ENCODE data around the gene NCOA4.
"Not testable (repeated sequence)": the region's sequence is repeated elsewhere in the genome, so short reads cannot be mapped to it uniquely, and the experiment has no call there.

Gene NCOA4

DNA sequence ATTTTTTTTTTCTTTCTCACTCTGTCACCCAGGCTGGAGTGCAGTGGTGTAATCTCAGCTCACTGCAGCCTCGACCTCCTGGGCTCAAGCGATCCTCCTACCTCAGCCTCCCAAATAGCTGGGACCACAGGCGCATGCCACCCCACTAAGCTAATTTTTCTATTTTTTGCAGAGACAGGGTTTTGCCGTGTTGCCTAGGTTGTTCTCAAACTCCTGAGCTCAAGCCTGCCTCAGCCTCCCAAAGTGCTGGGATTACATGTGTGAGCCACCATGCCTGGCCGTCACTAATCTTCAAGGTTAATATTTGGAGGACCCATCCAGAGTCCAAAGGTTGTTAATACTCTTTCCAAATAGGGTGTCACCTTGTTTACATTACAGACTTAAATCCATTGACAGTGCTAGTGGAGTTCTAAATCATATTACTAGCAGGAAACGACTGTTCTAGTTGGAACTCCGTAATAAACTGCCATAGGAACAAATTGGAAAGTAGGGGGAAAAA is 28.2 kb downstream of the NCOA4 start:
- H3K4me3 Mint-ChIP-seq; H3K4me1 Mint-ChIP-seq; H3K27ac Mint-ChIP-seq; H3K27me3 Mint-ChIP-seq; H3K9me3 Mint-ChIP-seq; DNase-seq (ENCODE audit: low spot score in 2 of 2); ATAC-seq (ENCODE audit: low read depth): not testable (repeated sequence)
- H3K36me3 Mint-ChIP-seq: peaks cover 40% of the 10 kb centered on the region

- Mint-ChIP-seq H3K27ac (no peak overlapping the region), H3K36me3 (peaks cover 39% of the 10 kb centered on the region), H3K27me3 (no peaks in the 10 kb centered on the region), H3K4me3 (no peak overlapping the region), H3K4me1 (no peaks in the 10 kb centered on the region), H3K9me3 (no peaks in the 10 kb centered on the region)
- DNase-seq (ENCODE audit: low spot score in 2 of 2) (no peak), ATAC-seq (ENCODE audit: low read depth) (no peak)
These were observed 29.2 kb downstream of the NCOA4 start for GRCh38 chr10:46001187-46001756.

GRCh38 chr10:46000538-46000937 is 29.9 kb downstream of the NCOA4 start:
- H3K4me1 Mint-ChIP-seq: no peaks in the 10 kb centered on the region
- H3K27ac Mint-ChIP-seq: no peak overlapping the region
- H3K27me3 Mint-ChIP-seq: no peaks in the 10 kb centered on the region
- no peak for ATAC-seq (ENCODE audit: low read depth)
- DNase-seq (ENCODE audit: low spot score in 2 of 2): no peak
- no peaks in the 10 kb centered on the region for H3K9me3 Mint-ChIP-seq
- H3K4me3 Mint-ChIP-seq: no peak overlapping the region
- peaks cover 38% of the 10 kb centered on the region for H3K36me3 Mint-ChIP-seq

- not testable (repeated sequence) for DNase-seq (ENCODE audit: low spot score in 2 of 2); H3K9me3 Mint-ChIP-seq; H3K4me3 Mint-ChIP-seq; H3K4me1 Mint-ChIP-seq; H3K27me3 Mint-ChIP-seq; ATAC-seq (ENCODE audit: low read depth); H3K27ac Mint-ChIP-seq
- H3K36me3 Mint-ChIP-seq: peaks cover 38% of the 10 kb centered on the region
These were observed 30.5 kb downstream of the NCOA4 start for GRCh38 chr10:45999955-46000354.

DNA sequence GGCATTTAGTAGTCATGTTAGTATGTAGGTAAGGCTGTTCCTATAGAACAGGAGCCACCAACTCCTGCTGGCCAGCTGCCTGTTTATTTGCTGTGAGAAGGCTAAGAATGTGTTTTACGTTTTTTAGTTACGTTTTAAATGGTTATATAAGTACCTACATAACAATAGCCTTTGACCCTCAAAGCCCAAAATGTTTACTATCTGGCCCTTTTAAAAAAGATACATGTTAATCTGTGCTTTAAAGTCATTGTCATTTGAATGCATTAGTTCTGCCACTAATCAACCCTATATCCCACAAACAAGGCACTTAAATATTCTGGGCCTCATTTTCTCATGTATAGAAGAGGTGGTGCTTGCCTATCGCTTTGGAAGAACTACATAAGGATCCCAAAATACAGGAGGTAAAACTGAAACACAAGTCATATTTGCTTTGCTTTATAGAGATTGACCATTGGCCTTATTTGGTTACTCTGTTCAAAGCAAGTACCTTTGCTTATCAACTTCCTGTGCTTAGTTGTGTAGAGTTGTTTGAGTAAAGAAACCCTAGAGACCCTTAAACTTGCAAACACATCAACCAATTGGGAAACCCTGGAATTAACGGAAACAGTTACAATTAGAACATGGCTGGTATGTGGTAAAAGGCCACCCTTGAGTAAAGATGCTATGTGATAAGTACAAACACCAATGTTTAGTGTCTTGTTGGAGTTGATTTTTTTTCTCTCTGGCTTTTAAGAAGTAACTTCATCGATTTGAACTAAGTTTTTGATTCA is 32.2 kb downstream of the NCOA4 start:
- Mint-ChIP-seq H3K36me3 (peaks cover 42% of the 10 kb centered on the region), H3K9me3 (no peaks in the 10 kb centered on the region), H3K4me3 (no peak overlapping the region), H3K4me1 (no peaks in the 10 kb centered on the region), H3K27me3 (no peaks in the 10 kb centered on the region), H3K27ac (no peak overlapping the region)
- no peak for ATAC-seq (ENCODE audit: low read depth)
- no peak for DNase-seq (ENCODE audit: low spot score in 2 of 2)

DNA sequence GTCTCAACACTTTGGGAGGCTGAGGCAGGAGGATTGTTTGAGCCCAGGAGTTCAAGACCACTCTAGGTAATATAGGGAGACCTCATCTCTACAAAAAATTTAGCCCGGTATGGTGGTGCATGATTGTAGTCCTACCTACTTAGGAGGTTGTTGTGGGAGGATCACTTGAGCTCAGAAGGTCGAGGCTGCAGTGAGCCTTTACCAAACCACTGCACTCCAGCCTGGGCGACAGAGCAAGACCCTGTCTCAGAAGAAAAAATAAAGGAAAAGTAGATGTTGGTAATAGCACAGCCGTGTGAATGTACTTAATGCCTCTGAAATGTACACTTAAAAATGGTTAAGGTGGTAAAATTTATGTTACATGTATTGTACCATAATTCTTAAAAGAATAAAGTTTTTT is 32.9 kb downstream of the NCOA4 start:
- DNase-seq (ENCODE audit: low spot score in 2 of 2) (no peak), ATAC-seq (ENCODE audit: low read depth) (no peak)
- no peak overlapping the region for H3K4me3 Mint-ChIP-seq
- no peak overlapping the region for H3K27ac Mint-ChIP-seq
- no peaks in the 10 kb centered on the region for H3K27me3 Mint-ChIP-seq
- no peaks in the 10 kb centered on the region for H3K9me3 Mint-ChIP-seq
- H3K36me3 Mint-ChIP-seq: peaks cover 41% of the 10 kb centered on the region
- no peaks in the 10 kb centered on the region for H3K4me1 Mint-ChIP-seq

DNA sequence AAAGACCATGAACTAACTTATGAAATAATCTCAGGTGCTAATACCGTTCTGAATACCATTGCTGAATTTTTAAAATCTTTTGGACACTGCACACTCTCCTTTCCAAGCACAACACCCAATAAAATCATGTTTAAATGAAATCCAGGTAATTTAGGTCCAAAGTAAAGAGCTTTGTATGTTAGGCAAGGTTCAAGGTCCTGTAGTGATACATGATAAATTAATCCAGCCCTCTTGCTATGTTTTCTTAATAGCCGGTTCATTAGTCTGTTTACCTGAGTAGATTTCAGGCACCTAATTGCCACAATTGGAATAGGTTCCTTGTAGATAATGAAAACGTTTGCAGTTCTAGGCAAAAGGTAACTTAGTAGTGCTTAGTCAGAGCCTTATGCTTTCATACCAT is 44.8 kb downstream of the NCOA4 start:
- not testable (repeated sequence) for H3K9me3 Mint-ChIP-seq; H3K4me1 Mint-ChIP-seq; H3K27me3 Mint-ChIP-seq; H3K4me3 Mint-ChIP-seq; H3K27ac Mint-ChIP-seq; DNase-seq (ENCODE audit: low spot score in 2 of 2); ATAC-seq (ENCODE audit: low read depth)
- H3K36me3 Mint-ChIP-seq: peaks cover 15% of the 10 kb centered on the region

DNA sequence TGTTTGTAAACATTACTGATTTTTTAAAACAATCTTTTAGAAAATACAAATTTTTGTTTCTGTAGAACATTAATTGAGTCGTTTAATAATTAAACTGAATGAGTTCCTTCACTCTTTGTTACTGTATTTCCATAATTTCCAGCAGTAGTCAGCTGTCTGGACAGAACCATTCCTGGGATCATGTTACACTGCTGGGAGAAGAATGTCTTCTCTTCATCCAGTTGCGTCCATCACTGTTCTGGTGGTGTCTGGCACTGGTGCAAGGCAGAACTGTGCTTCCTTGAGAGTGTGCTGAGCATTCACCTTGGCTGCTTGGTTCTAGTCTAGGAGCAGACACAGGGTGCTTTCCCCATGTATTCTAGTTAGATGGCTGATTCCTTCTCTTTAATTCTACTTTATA is 46.0 kb downstream of the NCOA4 start:
- not testable (repeated sequence) for H3K9me3 Mint-ChIP-seq; H3K27ac Mint-ChIP-seq; H3K27me3 Mint-ChIP-seq; DNase-seq (ENCODE audit: low spot score in 2 of 2); ATAC-seq (ENCODE audit: low read depth); H3K4me1 Mint-ChIP-seq; H3K4me3 Mint-ChIP-seq
- peaks cover 13% of the 10 kb centered on the region for H3K36me3 Mint-ChIP-seq

GRCh38 chr10:45983538-45984186 is 46.8 kb downstream of the NCOA4 start:
- ATAC-seq (ENCODE audit: low read depth): peak; percentile 61
- not testable (repeated sequence) for H3K9me3 Mint-ChIP-seq, H3K4me3 Mint-ChIP-seq, H3K4me1 Mint-ChIP-seq, H3K27ac Mint-ChIP-seq, H3K27me3 Mint-ChIP-seq
- peaks cover 12% of the 10 kb centered on the region for H3K36me3 Mint-ChIP-seq
- DNase-seq (ENCODE audit: low spot score in 2 of 2): peak in 1 of 2 donors; percentile 7

- peaks cover 14% of the 10 kb centered on the region for H3K36me3 Mint-ChIP-seq
- DNase-seq (ENCODE audit: low spot score in 2 of 2); H3K4me1 Mint-ChIP-seq; H3K27me3 Mint-ChIP-seq; H3K9me3 Mint-ChIP-seq; ATAC-seq (ENCODE audit: low read depth); H3K27ac Mint-ChIP-seq; H3K4me3 Mint-ChIP-seq: not testable (repeated sequence)
These were observed 49.1 kb downstream of the NCOA4 start for GRCh38 chr10:45981367-45981766.

DNA sequence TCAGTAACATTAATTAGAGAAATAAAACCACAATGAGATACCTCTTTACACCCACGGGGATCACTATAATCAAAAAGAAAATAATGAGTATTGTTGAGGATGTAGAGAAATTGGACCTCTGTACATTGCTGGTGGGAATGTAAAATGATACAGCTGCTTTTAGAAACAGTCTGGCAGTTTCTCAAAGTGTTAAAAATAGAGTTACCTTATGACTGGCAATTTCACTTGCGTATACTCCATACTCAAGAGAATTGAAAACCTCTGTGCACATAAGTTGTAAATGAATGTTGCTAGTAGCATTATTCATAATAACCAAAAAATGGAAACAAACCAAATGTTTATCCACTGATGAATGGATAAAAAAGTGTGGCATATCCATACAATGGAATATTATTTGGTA is 51.9 kb downstream of the NCOA4 start:
- not testable (repeated sequence) for H3K4me3 Mint-ChIP-seq; ATAC-seq (ENCODE audit: low read depth); H3K4me1 Mint-ChIP-seq; H3K36me3 Mint-ChIP-seq; H3K27me3 Mint-ChIP-seq; H3K27ac Mint-ChIP-seq; DNase-seq (ENCODE audit: low spot score in 2 of 2); H3K9me3 Mint-ChIP-seq

DNA sequence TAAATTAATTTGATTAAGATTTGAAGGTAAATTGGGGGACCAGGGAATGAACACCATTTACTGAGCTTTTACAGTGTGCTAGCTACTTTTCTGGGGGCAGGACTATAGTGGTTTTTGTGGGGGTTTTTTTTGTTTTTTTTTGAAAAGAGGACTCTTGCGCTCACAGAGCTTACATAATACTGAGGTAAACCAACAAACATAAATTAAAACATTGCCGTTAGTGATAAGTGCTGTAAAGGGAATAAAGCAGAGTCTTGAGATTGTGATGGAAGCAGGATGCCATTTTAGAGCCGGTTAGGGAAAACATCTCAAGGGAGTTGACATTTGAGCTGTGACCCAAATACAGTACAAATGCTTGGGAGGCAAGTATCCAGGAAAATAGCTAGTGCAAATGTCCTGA is 56.4 kb downstream of the NCOA4 start:
- not testable (repeated sequence) for H3K9me3 Mint-ChIP-seq; ATAC-seq (ENCODE audit: low read depth); H3K27ac Mint-ChIP-seq; DNase-seq (ENCODE audit: low spot score in 2 of 2); H3K27me3 Mint-ChIP-seq; H3K36me3 Mint-ChIP-seq; H3K4me3 Mint-ChIP-seq
- peaks cover 24% of the 10 kb centered on the region for H3K4me1 Mint-ChIP-seq

GRCh38 chr10:45972813-45973169 is 57.6 kb downstream of the NCOA4 start:
- Mint-ChIP-seq H3K27ac (peak overlapping the region; percentile 92), H3K4me1 (peaks cover 24% of the 10 kb centered on the region), H3K4me3 (peak overlapping the region; percentile 98)
- not testable (repeated sequence) for H3K36me3 Mint-ChIP-seq; H3K27me3 Mint-ChIP-seq; H3K9me3 Mint-ChIP-seq; DNase-seq (ENCODE audit: low spot score in 2 of 2)
- peak; percentile 8 for ATAC-seq (ENCODE audit: low read depth)

- Mint-ChIP-seq H3K4me3 (peak within 1 kb of the TSS; percentile 98), H3K27ac (peak within 1 kb of the TSS; percentile 92), H3K4me1 (peaks cover 24% of the 10 kb centered on the region)
- DNase-seq (ENCODE audit: low spot score in 2 of 2) (peak; percentile 78 to 84), ATAC-seq (ENCODE audit: low read depth) (peak; percentile 91)
- not testable (repeated sequence) for H3K9me3 Mint-ChIP-seq, H3K36me3 Mint-ChIP-seq, H3K27me3 Mint-ChIP-seq
These were observed 58.2 kb downstream of the NCOA4 start, which contains the start of gene TIMM23 for GRCh38 chr10:45972106-45972812. Gene TIMM23, plus strand, starts transcription at chr10:45972489. Its CDS starts 136 bp downstream, at chr10:45972625.

All from memory B cell (primary cell).